GM18511 (cell line): ENCODE data around the gene PCED1A.

ENCODE experiments used
- ATAC-seq: cut with Tn5 transposase; IDR thresholded peaks from one replicate; pipeline ENCODE4 v1.9.1; 2021; ENCODE audit warnings: mild to moderate bottlenecking, moderate library complexity; ENCODE audit not compliant: unreplicated experiment

PCED1A gene

GRCh38 chr20:2807019-2807418 lies 33.4 kb downstream of the PCED1A start:
- no peak for ATAC-seq

GRCh38 chr20:2806351-2806701 lies 34.1 kb downstream of the PCED1A start:
- no peak for ATAC-seq

DNA sequence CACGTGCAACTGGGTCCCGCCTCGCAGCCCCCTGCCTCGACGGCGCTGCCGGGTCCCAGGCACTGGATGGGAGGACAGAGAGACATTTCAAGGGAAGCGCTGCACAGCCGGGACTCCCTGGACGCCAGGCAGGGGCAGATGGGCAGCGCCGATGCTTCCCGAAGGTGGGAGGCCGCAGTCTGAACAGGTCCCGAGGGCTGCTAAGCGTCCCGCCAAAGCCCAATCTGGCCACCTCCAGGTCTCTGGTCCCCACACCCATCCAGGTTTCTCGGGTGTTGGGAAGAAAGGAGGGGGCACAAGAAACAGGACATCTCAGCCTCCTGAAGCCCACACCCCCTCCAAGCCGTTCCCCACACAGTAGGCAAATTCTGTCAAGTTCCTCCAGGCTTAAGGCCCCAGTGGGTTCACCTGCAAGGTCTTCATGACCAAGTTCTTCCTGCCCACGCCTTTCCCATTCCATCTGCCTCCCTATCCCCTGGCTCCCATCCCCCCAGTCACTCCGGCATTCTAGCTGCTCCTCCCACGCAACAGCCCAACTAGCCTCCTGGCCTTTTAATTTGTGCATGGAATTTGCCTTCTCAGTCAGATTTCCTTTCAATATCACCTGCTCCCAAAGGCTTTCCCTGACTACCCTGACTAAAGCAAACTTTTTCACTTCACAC lies 34.6 kb downstream of the PCED1A start:
- no peak for ATAC-seq

GRCh38 chr20:2804852-2805688 lies 35.4 kb downstream of the PCED1A start:
- no peak for ATAC-seq

DNA sequence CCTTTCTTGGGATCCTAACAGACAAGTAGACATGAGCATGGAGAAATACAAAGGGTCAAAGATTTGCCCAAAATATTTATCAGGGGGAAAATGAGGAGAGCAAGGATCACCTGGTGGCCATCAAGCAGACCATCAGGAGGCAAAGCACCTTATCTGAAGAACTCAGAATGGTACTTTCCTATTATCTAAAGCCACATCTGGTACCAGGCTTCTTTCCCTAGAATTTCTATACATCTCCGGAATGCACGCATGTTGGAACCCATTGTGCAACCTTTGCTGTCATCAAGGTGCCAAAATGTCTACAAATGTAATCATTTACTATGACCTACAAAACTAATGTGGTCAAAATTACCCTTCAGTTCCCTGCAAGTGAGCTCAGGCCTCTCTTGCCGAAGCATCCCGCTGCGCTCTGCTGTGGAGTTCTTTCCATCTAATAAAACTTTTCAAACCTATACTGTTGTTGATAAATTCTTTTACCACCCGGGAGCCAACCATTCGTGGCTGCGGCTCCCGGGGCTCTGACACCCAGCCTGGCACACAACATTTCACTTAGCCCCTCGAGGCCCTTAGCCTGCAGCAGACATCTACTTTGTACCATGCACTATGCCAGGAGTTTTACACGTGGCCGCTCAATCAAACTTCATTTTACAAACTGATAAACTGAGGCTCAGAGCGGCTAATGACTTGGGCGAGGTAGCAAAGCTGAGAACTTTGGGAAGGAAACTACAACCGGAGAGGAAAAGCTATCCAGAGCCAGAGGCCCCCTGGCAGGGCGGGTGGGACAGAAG lies 36.2 kb downstream of the PCED1A start:
- ATAC-seq = no peak

DNA sequence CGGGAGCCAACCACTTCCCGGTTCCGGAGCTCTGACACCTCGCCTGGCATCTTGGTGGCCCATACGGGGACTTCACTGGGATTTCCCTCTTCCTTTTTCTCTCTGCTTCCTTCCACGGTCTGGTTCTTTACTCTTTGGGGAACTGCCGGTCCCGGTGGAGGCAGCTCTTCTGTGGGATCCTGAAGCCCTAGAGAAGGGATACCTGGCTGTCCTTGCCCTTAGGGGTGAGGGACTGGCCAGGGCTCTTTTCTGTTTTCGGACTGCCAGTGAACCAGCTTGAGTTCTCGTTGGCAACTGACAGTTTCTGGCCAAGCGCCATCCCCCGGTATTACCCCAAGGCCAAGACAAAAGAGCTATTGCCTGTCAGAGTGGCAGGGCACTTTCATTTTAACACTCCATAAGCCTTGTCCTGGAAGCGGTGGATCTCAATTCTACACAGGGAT lies 39.1 kb downstream of the PCED1A start:
- peak; percentile 23 for ATAC-seq

DNA sequence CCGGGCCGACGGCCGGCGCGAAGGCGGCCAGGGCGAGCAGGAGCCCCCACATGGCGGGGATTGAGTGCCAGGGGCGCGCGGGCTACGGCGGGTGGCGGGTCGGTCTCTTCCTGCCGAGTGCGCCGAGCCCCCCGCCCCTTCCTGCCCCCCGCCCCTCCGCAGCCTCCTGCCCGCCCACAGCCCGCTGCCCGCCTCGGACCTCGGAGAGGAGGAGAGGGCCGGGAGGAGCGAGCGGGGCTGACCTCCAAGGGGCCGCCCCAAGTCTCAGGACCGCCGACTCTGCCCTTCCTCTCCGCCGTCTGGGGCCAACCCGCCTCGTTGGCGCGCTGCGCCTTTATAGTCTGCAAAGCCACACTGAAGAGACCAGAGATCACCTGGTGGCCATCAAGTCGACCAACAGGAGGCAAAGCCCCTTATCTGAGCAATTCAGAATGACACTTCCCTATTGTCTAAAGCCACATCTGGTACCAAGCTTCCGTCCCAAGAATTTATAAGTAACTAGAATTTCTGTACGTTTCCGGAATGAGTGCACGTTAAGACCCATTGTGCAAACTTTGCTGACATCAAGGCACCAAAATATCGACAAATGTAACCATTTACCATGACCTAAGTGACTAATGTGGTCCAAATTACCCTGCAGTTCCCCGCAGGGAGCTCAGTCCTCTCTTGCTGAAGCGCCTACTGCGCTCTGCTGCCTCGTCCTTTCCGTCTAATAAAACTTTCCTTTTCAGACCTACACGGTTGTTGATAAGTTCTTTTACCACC lies 39.8 kb downstream of the PCED1A start, which contains the start of gene CPXM1:
Gene CPXM1 (minus strand): TSS at position 107 of the 765 bp plus-strand sequence. CDS start 55 bp downstream, at position 52.
- peak; percentile 67 for ATAC-seq

GRCh38 chr20:2799688-2800520 lies 40.6 kb downstream of the PCED1A start:
- peak; percentile 30 for ATAC-seq

- no peak for ATAC-seq
Observed at GRCh38 chr20:2799271-2799670, 41.2 kb downstream of the PCED1A start.

GRCh38 chr20:2798814-2799213 lies 41.6 kb downstream of the PCED1A start:
- no peak for ATAC-seq

- ATAC-seq = no peak
Observed at GRCh38 chr20:2798095-2798805, 42.2 kb downstream of the PCED1A start.

DNA sequence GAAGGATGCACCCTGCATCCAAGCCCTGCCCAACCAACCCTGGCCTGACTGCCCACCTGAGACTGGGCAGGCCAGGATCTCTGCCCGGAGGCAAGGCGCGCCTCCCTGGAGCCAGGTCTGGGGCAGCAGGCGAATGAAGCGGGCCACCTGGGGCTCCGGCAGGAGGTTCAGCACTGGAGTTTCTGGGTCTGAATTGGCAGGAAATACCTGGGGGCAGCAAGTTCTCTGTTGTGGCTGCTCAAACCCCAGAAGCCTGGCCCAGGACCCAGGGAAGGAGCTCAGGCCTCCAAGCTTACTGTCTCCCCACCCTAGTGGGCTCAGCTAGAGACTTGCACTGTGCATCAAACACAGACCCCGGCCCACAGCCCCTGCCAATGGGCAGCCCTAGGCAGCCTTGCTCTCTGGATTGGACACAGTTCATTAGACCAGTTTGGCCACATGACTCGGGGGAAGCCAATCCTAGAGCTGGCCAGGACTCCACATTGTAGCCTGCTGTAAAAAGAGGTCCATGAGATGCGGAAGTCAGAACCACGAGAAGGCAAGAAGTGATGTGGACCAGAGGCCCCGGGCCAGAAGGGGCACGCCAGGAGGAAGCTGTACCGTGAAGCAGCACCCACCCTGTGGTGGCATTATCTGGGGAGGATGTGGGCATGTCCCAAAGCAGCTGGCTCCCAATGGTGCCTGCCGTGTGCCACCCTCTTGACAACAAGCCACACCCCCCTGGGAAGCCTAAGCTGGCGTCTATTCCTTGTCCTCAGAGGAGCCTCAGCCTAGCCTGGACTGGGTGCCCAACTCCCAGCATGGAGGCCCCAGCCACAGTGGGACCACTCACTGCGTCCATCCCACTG lies 43.1 kb downstream of the PCED1A start:
- no peak for ATAC-seq

DNA sequence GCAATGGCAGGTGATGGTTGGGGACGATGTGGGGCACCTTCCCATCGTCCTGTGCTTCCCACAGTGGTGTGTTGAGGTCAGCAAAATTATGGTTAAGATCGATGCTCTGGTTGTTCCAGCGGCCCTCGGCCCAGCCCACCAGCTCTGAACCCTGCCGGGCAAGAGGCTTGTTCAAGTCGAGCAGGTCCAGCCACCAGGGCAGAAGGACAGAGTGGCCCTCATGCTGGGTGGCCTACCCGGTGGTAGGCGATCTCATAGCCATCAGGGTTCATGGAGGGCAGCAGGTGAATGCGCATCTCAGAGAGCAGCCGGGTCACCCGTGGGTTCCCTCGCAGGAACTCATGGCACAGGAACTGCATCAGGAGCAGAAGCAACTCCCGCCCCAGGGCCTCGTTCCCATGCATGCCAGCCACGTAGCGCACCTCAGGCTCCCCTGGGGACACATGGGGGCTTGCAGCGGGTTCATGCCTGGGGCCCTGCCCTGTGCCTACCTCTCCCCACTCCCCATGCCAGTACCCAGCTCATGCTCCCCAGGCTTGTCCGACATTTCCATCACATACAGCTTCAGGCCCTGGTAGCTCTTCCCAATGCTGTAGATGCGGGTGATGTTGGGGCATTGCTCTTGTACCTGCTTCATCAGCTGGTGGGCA lies 44.3 kb downstream of the PCED1A start:
- ATAC-seq = no peak

GRCh38 chr20:2795451-2795850 lies 45.0 kb downstream of the PCED1A start:
- no peak for ATAC-seq

- no peak for ATAC-seq
Observed at GRCh38 chr20:2794866-2795447, 45.5 kb downstream of the PCED1A start.

DNA sequence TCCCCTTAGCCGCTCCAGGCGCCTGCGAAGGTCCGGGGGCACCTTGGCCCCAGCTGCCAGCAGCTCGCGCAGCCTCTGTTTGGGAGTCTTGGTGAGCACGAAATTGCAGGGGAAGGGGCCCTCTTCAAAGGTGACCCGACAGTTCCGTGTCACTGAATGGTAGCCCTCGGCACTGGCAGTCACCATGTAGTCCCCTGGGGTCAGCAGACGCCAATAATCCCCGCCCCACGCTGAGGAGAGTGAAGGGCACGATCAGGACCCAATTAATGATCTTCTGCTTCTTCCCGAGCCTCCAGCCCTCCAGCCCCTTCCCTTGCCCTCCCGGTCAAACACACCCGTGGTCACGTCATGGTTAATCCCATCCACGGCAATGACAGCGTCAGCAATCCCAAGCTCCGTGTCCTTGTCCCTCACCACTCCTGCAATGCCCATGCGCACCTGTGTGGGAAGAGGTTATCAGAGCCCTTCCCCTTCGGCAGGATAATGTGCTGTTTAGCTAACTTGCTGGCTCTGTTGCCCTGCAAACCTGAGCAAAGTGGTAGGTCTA lies 46.2 kb downstream of the PCED1A start:
- ATAC-seq = no peak

DNA sequence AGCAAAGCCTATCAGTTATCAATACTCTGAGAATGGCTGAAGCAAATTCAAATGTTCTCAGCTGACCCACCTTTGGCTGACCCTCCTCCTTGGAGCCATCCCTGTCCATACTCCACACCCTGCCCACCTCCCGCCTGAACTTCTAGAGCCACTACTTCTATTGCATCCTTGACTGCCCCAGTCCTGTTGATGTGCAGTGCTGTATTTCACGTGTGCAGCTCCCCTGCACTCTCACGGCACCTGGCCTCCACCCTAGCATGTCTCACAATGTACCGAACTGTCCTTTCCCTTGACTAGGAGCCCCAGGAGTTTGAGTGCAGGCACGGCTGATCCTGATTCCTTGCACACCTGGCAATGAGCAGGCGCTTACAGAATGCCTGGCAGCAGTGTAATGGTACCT lies 47.0 kb downstream of the PCED1A start:
- ATAC-seq = no peak
